SKM-1 treated with dmso at 0.1 percent for 144 hours (cell line): ENCODE results near the gene MOGAT3.

Source experiments
- DNase-seq: peaks from one replicate; lab custom pipeline; 2025; ENCODE audit not compliant: unreplicated experiment; lab: John Stamatoyannopoulos, UW

The MOGAT3 gene

GRCh38 chr7:101234636-101235035 is 33.8 kb upstream of the MOGAT3 start:
- no peak for DNase-seq

DNA sequence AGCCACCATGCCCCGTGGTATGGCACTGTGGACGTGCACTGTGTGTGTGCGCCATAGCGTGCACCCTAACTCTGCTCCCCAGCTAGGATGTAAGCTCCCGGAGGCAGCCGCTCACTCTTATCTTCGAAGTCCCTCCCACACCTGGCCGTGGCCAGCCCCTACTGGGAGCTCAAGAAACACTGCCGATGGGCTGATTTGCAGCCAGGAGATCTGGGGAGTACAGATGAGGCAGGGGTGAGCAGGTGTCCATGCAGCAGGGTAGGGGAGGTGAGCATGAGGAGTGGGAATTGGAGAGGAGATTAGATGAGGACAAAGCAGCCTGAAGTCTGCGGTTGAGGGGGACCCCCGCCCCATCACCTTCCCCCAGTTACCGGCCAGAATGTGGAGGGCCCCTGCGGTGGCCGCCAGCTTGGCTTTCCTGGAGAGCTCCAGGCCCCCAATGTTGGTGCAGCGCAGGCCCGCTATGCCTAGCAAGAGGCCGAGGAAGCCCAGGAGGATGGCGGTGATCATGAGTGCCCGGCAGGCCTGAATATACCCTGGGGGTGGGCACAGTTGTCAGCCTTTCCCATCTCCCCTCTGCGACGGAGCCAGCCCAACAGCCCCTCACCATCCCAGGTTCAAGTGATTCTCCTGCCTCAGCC is 33.2 kb upstream of the MOGAT3 start:
- DNase-seq, result no peak

DNA sequence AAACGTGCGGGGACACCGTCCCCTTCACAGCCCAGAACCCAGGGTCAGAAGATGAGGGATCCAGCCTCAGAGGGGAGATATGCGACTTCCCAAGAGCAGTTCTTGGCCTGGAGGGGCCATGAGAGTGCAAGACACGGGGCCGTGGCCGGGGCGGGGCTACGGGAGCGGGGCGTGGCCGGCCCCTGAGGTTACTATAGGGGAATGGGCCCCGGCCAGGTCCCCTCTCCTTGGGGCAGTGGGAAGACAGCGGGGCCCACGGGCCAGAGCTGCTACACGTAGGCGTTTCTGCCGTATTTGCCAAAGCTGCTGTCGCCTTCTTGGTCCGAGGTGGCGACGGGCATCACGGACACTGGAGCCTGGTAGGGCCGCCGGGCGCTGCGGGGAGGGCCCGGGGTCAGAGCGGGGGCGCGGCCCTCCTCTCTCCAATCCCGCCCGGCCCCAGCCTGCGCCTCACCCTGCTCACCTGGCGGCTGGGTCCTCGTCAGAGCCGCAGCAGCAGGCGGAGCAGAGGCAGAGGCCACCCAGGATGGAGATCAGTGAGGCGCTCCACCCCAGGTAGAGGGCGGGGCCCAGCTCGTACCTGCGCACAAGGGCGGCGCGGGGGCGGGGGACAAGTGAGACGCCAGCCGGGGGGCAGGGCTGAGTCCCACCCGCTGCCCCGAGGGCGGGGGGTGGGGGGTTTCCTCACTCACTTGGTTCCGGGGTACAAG is 31.5 kb upstream of the MOGAT3 start:
- DNase-seq, result no peak

GRCh38 chr7:101231644-101232043 is 30.8 kb upstream of the MOGAT3 start:
- no peak for DNase-seq

DNA sequence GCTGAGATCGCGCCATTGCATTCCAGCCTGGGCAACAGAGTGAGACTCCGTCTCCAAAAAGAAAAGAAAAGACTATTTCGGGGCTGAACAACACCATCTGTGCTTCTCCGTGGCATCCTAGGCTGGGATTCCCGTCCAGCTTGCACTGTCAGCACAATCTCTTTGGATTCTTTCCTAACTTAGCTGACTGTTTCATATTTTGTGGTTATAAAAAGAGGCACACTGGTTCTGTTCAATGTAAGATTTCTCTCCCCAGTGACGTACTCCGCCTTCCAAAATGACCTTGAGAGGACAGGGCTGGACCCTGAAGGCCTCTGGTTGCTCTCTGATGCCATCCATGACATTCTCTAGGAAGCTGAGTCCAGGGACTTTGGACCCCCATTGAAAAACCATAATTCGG is 25.9 kb upstream of the MOGAT3 start:
- DNase-seq, result no peak

DNA sequence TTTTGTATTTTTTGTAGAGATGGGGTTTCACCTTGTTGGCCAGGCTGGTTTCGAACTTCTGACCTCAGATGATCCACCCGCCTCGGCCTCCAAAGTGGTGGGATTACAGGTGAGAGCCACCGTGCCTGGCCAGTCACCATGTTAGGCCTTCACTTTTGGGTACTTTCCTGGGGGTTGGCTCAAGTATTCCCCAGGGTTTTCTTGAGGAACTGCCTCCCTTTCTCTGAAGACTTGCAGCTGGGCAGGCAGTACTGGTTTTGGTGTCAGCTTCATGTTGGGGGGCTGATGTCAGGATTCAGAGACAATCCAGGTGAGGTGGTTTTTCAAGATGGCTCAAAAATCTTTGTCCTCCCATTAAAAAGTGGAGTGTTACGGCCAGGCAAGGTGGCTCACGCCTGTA is 24.8 kb upstream of the MOGAT3 start:
- no peak for DNase-seq

DNA sequence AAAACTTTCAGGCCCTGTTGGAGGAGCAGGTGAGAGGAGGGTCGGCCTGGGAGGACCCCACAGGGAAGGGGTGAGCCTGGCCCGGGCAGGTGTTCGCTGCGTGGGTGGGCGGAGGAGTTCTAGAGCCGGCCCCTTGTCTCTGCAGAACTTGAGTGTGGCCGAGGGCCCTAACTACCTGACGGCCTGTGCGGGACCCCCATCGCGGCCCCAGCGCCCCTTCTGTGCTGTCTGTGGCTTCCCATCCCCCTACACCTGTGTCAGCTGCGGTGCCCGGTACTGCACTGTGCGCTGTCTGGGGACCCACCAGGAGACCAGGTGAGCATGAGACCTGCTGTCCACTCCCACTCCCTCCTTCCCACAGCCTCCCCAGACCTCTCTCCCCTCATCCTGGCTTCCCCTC is 22.7 kb upstream of the MOGAT3 start:
- no peak for DNase-seq

DNA sequence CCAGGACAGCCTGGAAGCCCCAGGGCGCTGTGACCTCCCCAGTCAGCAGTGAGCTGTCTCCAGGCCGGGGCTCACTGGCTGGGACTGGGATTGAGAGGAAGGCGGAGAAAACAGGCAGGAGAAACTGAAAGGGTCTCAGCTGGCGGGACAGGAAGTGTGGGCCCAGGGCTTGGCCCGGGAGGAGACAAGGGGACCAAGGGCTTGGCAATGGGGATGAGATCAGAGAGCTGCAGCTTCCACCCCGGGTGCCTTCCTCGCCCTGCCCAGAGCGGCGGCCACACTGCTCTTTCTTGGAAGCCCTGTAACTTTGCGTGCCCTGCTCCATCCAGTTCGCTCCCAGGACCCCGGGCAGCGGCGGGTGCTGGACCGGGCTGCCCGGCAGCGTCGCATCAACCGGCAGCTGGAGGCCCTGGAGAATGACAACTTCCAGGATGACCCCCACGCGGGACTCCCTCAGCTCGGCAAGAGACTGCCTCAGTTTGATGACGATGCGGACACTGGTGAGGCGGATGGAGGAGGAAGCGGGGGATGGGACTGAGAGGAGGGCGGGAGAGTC is 21.5 kb upstream of the MOGAT3 start:
- no peak for DNase-seq

DNA sequence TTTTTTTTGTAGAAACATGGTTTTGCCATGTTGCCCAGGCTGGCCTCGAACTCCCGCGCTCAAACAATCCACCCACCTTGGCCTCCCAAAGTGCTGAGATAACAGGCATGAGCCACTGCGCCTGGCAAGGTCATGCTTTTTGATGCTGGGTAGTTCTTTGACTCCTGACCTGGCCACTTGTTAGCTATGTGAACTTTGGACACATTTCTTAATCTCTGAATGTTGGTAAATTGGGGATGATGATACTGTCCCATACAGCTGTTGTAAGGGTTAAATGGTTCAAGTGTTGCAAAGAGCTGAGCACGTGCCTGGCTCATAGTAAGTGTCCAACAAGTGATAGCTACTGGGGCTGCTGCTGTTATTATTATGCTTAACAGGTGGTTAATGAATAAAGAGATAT is 19.5 kb upstream of the MOGAT3 start:
- DNase-seq, result no peak

DNA sequence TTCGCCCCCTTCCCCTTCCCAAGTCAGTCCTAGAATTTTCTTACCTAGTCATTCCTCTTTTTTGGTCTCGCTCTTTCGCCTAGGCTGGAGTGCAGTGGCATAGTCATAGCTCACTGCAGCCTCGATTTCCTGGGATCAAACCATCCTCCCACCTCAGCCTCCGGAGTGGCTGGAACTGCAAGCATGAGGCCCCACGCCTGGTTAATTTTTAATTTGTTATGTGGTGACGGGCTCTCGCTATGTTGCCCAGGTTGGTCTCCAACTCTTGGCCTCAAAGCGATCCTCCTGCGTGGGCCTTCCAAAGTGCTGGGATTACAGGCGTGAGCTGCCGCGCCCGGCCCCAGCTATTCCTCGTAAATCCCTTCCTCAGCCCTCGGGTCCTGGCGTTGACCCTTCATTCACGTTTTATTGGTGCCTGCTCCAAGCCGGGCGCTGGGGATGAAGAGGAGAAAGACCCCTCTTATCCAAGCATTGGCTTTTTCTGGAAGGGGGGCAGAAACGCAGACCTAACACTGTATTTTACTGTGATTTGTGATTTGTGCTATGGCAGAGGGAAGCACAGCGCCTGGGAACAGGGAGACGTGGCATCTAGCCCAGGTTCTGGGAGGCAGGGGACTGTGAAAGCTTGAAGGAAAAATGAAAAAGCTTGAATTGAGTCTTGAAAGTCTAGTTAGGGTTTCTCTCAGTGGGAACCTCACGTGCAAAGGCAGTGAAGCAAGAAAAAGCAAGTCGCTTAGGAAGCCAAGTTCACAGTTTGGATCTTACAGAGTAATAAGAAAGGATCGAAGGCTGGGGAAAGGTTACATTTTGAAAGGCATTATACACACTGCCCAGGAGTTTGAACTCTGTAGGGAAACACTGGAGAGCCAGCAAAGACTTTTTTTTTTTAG is 17.6 kb upstream of the MOGAT3 start:
- no peak for DNase-seq

DNA sequence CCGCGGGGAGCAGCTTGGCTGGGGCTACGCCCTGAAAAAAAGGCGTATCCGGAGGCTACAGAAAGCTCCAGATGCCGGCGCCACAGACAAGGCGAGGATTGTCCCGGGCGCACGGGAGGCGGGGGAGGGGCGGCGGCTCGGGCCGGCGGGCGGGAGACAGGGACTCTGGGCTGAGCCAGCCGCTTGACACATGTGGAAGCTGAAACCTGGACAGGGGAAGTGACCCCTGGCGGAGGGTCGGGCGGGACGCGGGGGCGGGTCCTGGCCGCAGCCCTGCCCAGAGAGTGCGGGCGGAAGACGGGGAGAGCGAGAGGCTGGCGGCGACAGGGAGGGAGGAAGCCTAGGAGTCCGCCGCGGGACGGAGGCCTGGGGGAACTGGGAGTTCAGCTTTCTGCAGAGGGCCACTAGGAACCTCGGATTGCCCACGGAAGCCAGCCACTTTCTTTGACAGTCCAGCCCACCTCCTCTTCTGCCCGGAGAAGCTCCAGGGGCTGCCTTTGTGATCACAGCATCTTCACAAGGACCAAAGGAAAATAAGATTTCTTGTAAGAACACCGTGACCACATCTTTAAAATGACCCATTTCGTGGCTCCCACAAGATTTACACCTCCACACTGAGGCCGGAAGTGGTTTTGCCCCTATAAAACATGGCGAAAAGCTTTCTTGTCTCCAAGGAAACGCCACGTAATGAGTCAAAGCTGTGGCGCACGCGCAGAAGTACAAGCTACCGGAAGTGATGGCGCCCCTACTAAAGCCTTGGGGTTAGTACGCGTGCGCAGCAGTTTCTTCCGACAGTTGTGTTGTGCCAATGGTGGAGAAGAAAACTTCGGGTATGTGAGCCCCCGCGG is 16.8 kb upstream of the MOGAT3 start, which contains the start of the genes PLOD3 and ZNHIT1:
TSS of gene PLOD3 (minus strand) at position 194 of the 848 bp plus-strand sequence. CDS start 307 bp downstream, outside the sequence.
TSS of gene ZNHIT1 (plus strand) at position 778 of the 848 bp plus-strand sequence. CDS start at position 809, 31 bp downstream.
- peak; percentile 97 for DNase-seq

- DNase-seq, result no peak
These were observed 16.1 kb upstream of the MOGAT3 start for GRCh38 chr7:101216860-101217387.

DNA sequence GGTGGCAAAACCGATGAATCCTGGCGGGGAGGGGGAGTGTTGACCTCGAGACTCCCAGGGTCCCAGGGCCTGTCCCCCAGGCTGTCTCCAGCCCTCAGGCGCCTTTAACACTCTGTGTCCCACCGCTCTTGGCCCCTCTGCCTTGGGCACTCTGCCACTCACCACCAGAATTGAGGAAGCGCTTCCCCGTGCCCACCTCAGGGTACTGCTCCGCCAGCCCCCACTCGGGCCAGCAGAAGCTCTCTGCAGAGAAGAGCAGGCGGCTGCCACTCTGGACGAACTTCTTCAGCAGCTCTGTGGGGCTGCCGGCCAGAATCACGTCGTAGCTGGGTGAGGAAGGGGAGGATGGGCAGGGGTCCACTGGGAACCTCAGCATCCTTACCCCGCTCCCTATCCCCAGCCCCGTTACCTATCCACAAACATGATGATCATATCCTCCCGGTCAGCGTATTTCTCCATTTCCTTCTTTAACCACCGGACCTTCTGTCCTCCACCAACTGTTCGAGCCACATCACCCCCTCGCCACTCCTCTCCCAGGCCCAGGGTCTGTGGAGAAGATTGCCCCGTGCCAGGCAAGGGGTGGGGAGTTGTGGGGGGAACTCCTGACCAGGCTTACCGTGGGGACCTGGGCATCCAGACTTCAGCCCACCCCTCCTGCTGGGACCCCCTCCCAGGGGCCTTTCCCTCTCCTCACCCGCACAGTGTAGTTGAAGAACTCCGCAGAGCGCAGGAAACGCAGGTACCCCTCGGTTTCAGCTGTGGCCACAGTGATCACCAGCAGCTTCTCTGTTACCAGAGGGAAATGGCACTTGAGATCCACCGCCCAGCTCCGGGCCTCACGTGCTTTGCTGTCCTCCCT is 15.4 kb upstream of the MOGAT3 start:
- no peak for DNase-seq

- DNase-seq, result no peak
These were observed 11.2 kb upstream of the MOGAT3 start for GRCh38 chr7:101212014-101212413.

DNA sequence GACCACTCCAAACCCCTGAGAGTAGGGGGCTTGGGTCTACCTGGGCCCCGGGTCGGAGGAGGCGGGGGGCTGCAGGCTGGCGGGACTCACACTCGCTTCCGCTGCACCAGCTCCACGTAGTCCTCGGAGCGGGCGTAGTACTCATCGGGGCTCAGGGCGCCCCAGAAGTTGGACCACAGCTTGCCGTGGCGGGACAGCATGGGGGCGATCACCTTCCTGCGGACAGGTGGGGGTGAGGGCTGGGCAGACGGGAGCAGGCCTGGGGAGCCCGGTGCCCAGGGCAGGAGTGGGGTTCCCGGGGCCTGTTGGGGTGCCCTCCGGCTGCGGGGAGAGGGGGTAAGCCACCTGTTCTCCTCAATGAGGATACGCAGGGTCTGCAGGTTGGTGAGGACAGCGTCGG is 10.7 kb upstream of the MOGAT3 start:
- no peak for DNase-seq

GRCh38 chr7:101210143-101210542 is 9.3 kb upstream of the MOGAT3 start:
- no peak for DNase-seq

DNA sequence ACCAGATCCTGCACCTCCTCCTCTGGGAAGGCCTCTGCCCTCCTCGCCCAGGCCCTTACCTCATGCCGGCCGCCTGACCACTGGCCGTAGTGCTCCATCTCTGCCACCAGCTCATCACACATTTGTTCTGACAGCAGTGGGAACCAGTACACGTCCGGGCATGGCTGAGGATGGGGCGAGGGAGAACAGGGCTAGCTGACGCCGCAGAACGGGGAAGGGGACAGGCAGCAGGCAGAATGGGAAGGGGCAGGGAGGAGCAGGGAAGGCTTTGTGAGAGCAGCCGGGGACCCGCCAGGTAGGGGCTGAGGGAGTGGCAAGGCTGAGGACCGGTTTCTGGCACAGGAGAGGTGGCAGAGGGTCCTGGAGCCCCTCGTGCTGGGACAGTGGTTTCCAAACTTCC is 8.0 kb upstream of the MOGAT3 start:
- DNase-seq, result no peak

- no peak for DNase-seq
These were observed 6.6 kb upstream of the MOGAT3 start for GRCh38 chr7:101207459-101207858.

GRCh38 chr7:101206665-101207042 is 5.8 kb upstream of the MOGAT3 start:
- no peak for DNase-seq
